Memory B cell (primary cell): ENCODE results near the gene TVP23C.

ENCODE experiments used
- ATAC-seq: fragments of 150-1000 bp; cut with Tn5 transposase; 2 replicates; pipeline ENCODE4 v1.10.0; 2021; ENCODE audit warnings: low read depth, mild to moderate bottlenecking, moderate library complexity
- DNase-seq, 2 donors: peaks; one replicate each; pipeline ENCODE4 v3.0.0; 2022; ENCODE audit warnings: low spot score in 2 of 2
- H3K27ac Mint-ChIP-seq: one replicate; pipeline ENCODE4 v1.8.0; 2022; ENCODE audit warnings: mild to moderate bottlenecking, moderate library complexity, mixed read lengths
- H3K27me3 Mint-ChIP-seq: one replicate; pipeline ENCODE4 v1.8.0; 2022; ENCODE audit warnings: mixed read lengths
- H3K36me3 Mint-ChIP-seq: one replicate; pipeline ENCODE4 v1.8.0; 2022; ENCODE audit warnings: mild to moderate bottlenecking, mixed read lengths
- H3K4me1 Mint-ChIP-seq: one replicate; pipeline ENCODE4 v1.8.0; 2022; ENCODE audit warnings: mixed read lengths
- H3K4me3 Mint-ChIP-seq: one replicate; pipeline ENCODE4 v1.8.0; 2022; ENCODE audit warnings: mild to moderate bottlenecking, moderate library complexity, mixed read lengths
- H3K9me3 Mint-ChIP-seq: one replicate; pipeline ENCODE4 v1.8.0; 2022; ENCODE audit warnings: mixed read lengths

TVP23C gene

GRCh38 chr17:15496735-15497670, 66.3 kb downstream of the TVP23C start:
- DNase-seq, result no peak
- Mint-ChIP-seq H3K27ac (no peak overlapping the region), H3K4me1 (no peaks in the 10 kb centered on the region), H3K27me3 (no peaks in the 10 kb centered on the region), H3K4me3 (no peak overlapping the region), H3K36me3 (peaks cover 17% of the 10 kb centered on the region), H3K9me3 (no peaks in the 10 kb centered on the region)
- no peak for ATAC-seq

- H3K4me3 Mint-ChIP-seq, result no peak overlapping the region
- no peaks in the 10 kb centered on the region for H3K4me1 Mint-ChIP-seq
- H3K27me3 Mint-ChIP-seq, result no peaks in the 10 kb centered on the region
- H3K36me3 Mint-ChIP-seq, result peaks cover 15% of the 10 kb centered on the region
- H3K9me3 Mint-ChIP-seq, result no peaks in the 10 kb centered on the region
- DNase-seq (no peak), ATAC-seq (no peak)
- no peak overlapping the region for H3K27ac Mint-ChIP-seq
Measured at GRCh38 chr17:15494821-15495220, 68.5 kb downstream of the TVP23C start.

GRCh38 chr17:15493693-15494035, 69.6 kb downstream of the TVP23C start:
- Mint-ChIP-seq H3K36me3 (peaks cover 15% of the 10 kb centered on the region), H3K27me3 (no peaks in the 10 kb centered on the region), H3K27ac (no peak overlapping the region), H3K4me3 (no peak overlapping the region), H3K9me3 (no peaks in the 10 kb centered on the region), H3K4me1 (no peaks in the 10 kb centered on the region)
- no peak for ATAC-seq
- no peak for DNase-seq

- DNase-seq (no peak), ATAC-seq (no peak)
- H3K9me3 Mint-ChIP-seq, result no peaks in the 10 kb centered on the region
- H3K36me3 Mint-ChIP-seq, result peaks cover 16% of the 10 kb centered on the region
- H3K27ac Mint-ChIP-seq, result no peak overlapping the region
- no peaks in the 10 kb centered on the region for H3K4me1 Mint-ChIP-seq
- H3K27me3 Mint-ChIP-seq, result no peaks in the 10 kb centered on the region
- H3K4me3 Mint-ChIP-seq, result no peak overlapping the region
Measured at GRCh38 chr17:15492791-15493692, 70.2 kb downstream of the TVP23C start.

- Mint-ChIP-seq H3K27me3 (no peaks in the 10 kb centered on the region), H3K4me1 (no peaks in the 10 kb centered on the region), H3K4me3 (no peak overlapping the region), H3K36me3 (peaks cover 16% of the 10 kb centered on the region), H3K9me3 (no peaks in the 10 kb centered on the region), H3K27ac (no peak overlapping the region)
- DNase-seq, result no peak
- ATAC-seq, result no peak
Measured at GRCh38 chr17:15492186-15492585, 71.1 kb downstream of the TVP23C start.

- ATAC-seq (no peak), DNase-seq (no peak)
- H3K4me3 Mint-ChIP-seq, result no peak overlapping the region
- H3K36me3 Mint-ChIP-seq, result peaks cover 12% of the 10 kb centered on the region
- no peak overlapping the region for H3K27ac Mint-ChIP-seq
- no peaks in the 10 kb centered on the region for H3K9me3 Mint-ChIP-seq
- H3K4me1 Mint-ChIP-seq, result no peaks in the 10 kb centered on the region
- no peaks in the 10 kb centered on the region for H3K27me3 Mint-ChIP-seq
Measured at GRCh38 chr17:15490634-15491261, 72.5 kb downstream of the TVP23C start.

GRCh38 chr17:15488557-15488956, 74.7 kb downstream of the TVP23C start:
- Mint-ChIP-seq H3K36me3 (peaks cover 5% of the 10 kb centered on the region), H3K4me3 (no peak overlapping the region), H3K27ac (no peak overlapping the region), H3K9me3 (no peaks in the 10 kb centered on the region), H3K27me3 (no peaks in the 10 kb centered on the region), H3K4me1 (no peaks in the 10 kb centered on the region)
- no peak for DNase-seq
- no peak for ATAC-seq

GRCh38 chr17:15485045-15485444, 78.2 kb downstream of the TVP23C start:
- Mint-ChIP-seq H3K27ac (no peak overlapping the region), H3K36me3 (peaks cover 5% of the 10 kb centered on the region), H3K9me3 (no peaks in the 10 kb centered on the region), H3K4me1 (no peaks in the 10 kb centered on the region), H3K27me3 (no peaks in the 10 kb centered on the region), H3K4me3 (no peak overlapping the region)
- DNase-seq (no peak), ATAC-seq (no peak)

DNA sequence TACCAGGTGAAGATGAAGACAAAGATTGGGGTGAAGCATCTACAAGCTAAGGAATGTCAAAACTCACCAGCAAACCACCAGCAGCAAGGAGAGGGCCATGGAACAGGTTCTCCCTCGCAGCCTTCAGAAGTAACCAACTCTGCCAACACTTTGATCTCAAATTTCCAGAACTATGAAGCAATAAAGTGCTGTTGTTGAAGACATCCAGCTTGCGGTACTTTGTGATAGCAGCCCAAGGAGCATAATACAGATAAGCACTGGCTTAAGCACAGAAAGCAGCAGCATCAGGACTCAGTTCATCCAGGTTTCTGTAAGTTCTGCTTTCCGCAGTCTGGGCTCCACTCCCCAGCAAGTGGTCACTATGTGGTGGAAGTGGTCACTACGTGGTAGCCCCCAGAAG, 79.9 kb downstream of the TVP23C start:
- DNase-seq (no peak), ATAC-seq (no peak)
- Mint-ChIP-seq H3K4me3 (no peak overlapping the region), H3K27me3 (no peaks in the 10 kb centered on the region), H3K36me3 (peaks cover 5% of the 10 kb centered on the region), H3K9me3 (no peaks in the 10 kb centered on the region), H3K4me1 (no peaks in the 10 kb centered on the region), H3K27ac (no peak overlapping the region)

DNA sequence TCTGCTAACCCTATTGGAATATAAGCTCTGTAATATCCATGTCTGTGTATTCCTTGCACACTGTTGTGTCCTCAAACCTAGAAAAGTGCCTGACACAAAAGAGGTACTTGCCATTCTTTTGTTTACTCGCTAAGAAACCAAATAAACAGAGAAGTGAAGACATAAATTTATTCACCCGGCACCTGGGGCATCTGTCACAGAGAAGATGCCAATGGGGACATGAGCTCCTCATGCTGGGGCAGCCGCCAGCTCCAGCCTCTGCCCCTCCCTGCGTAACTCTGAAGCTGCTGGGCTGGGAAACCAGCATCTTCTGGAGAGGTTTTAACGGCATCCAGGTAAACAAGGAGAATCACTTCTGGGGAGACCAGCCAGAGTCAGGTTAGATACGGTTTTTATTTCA, 80.8 kb downstream of the TVP23C start:
- DNase-seq (no peak), ATAC-seq (no peak)
- H3K27me3 Mint-ChIP-seq, result no peaks in the 10 kb centered on the region
- H3K36me3 Mint-ChIP-seq, result peaks cover 4% of the 10 kb centered on the region
- H3K9me3 Mint-ChIP-seq, result no peaks in the 10 kb centered on the region
- H3K27ac Mint-ChIP-seq, result no peak overlapping the region
- H3K4me1 Mint-ChIP-seq, result no peaks in the 10 kb centered on the region
- no peak overlapping the region for H3K4me3 Mint-ChIP-seq

DNA sequence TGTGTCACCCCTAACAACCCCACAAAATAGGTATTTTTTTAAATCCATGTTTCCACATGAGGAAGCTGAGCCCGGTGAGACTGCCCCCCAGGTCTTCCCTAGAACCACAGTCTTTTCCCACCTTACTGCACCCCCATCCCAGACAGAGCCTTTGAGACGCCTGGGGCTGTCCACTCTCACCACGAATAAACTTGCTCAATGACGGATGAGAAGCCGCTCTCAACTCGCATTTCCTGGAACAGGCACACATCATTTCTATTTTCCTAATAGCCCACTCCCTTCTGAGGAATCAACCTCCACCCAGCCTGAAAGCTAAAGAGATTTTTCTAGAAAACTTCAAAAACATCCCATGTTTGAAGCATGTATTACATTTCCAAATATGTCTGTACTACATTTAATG, 81.8 kb downstream of the TVP23C start:
- no peak for ATAC-seq
- no peaks in the 10 kb centered on the region for H3K27me3 Mint-ChIP-seq

GRCh38 chr17:15480204-15480603, 83.1 kb downstream of the TVP23C start:
- Mint-ChIP-seq H3K36me3 (peaks cover 6% of the 10 kb centered on the region), H3K9me3 (no peaks in the 10 kb centered on the region), H3K4me3 (no peak overlapping the region), H3K4me1 (no peaks in the 10 kb centered on the region), H3K27me3 (no peaks in the 10 kb centered on the region), H3K27ac (no peak overlapping the region)
- ATAC-seq, result no peak
- no peak for DNase-seq

More for the DNA sequence above, 81.8 kb downstream of the TVP23C start:
- H3K36me3 Mint-ChIP-seq, result peaks cover 4% of the 10 kb centered on the region
- H3K9me3 Mint-ChIP-seq, result no peaks in the 10 kb centered on the region
- no peak overlapping the region for H3K27ac Mint-ChIP-seq
- no peak for DNase-seq
- H3K4me3 Mint-ChIP-seq, result no peak overlapping the region
- no peaks in the 10 kb centered on the region for H3K4me1 Mint-ChIP-seq

DNA sequence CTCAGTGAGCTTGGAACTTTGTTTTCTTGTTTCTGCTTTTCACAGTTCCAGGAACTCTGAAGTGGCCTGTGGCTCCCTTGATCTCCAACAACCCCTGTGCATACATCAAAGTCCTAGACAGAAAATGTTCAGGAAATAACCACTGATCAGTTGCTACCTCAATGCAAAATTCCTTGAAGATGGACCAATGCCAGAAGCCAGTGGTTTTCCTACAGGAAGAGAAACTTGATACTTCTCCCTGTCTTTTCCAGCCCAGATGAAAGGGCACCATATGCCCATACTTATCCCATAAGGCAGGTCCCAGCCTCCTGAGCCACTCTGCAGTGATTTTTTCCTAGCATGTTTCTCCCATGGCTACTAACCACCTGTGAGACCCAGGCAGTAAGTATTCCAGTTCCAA, 83.6 kb downstream of the TVP23C start:
- no peaks in the 10 kb centered on the region for H3K9me3 Mint-ChIP-seq

DNA sequence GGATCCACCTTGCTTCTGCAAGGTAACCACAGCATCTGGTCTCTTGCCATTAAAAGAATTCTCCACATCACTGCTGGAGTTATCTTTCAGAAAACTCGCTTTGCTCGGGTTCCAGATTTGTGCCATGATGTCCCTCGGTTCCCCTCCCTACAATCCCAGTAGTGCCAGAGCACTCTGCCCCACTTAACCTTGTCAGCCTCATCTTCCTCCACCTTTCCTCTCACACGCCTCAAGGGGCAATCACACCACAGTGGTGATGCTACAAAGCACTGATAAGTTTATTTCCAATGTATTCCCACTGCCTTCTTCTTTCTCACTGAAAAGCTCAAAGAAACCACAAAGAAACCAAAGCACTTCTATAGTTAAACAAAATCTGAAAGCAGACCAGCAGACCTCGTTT, 84.4 kb downstream of the TVP23C start:
- H3K27me3 Mint-ChIP-seq, result no peaks in the 10 kb centered on the region
- ATAC-seq (no peak), DNase-seq (no peak)
- H3K9me3 Mint-ChIP-seq, result no peaks in the 10 kb centered on the region
- no peak overlapping the region for H3K27ac Mint-ChIP-seq
- peaks cover 10% of the 10 kb centered on the region for H3K36me3 Mint-ChIP-seq
- no peak overlapping the region for H3K4me3 Mint-ChIP-seq
- H3K4me1 Mint-ChIP-seq, result no peaks in the 10 kb centered on the region

More for the DNA sequence above, 83.6 kb downstream of the TVP23C start:
- Mint-ChIP-seq H3K4me1 (no peaks in the 10 kb centered on the region), H3K27ac (no peak overlapping the region), H3K36me3 (peaks cover 8% of the 10 kb centered on the region), H3K27me3 (no peaks in the 10 kb centered on the region), H3K4me3 (no peak overlapping the region)
- no peak for DNase-seq
- ATAC-seq, result no peak
